ENCODE results near the gene PRTFDC1. TPM values are rescaled to one million over a fixed set of nuclear protein-coding genes. Genes with fewer than 3 reads are reported as not detected.
"Not testable (repeated sequence)": the region's sequence is repeated elsewhere in the genome, so short reads cannot be mapped to it uniquely, and the experiment has no call there.

Gene PRTFDC1
- total RNA-seq, 4 donors from 2014 or later, result 3.0 to 8.3 (median 4.3) TPM

- Histone ChIP-seq H3K36me3 (no peaks in the 10 kb centered on the region), H3K27me3 (no peaks in the 10 kb centered on the region), H3K4me1 (peaks cover 3 to 9% (median 7%) of the 10 kb centered on the region in 4 donors), H3K27ac (replicated peaks in 1 of 4) (no peak overlapping the region), H3K9me3 (no peaks in the 10 kb centered on the region), H3K4me3 (no peak overlapping the region)
- TF ChIP-seq POLR2AphosphoS5 (IDR thresholded peaks at IDR 0.05) (no peak), CTCF (IDR thresholded peaks at IDR 0.05) (no peak), EP300 (IDR thresholded peaks at IDR 0.05) (no peak), POLR2A (IDR thresholded peaks at IDR 0.05; ENCODE audit: low read depth) (no peak)
- 90% methylated on average over 4 of the region's 4 CpGs for WGBS
- no peak for DNase-seq (ENCODE audit: extremely low spot score)
- intact Hi-C loops (cut with DNase I), result no loop called here
Measured at GRCh38 chr10:24925799-24926198, 26.6 kb downstream of the PRTFDC1 start.

DNA sequence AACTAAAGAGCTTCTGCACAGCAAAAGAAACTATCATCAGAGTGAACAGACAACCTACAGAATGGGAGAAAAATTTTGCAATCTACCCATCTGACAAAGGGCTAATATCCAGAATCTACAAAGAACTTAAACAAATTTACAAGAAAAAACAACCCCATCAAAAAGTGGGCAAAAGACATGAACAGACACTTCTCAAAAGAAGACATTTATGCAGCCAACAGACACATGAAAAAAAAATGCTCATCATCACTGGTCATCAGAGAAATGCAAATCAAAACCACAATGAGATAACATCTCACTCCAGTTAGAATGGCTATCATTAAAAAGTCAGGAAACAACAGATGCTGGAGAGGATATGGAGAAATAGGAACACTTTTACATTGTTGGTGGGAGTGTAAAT, 27.9 kb downstream of the PRTFDC1 start:
- peaks cover 3 to 11% (median 7%) of the 10 kb centered on the region in 4 donors for H3K4me1 ChIP-seq
- H3K9me3 ChIP-seq; intact Hi-C loops (cut with DNase I); H3K36me3 ChIP-seq; H3K27ac ChIP-seq (replicated peaks in 1 of 4); DNase-seq (ENCODE audit: extremely low spot score); H3K27me3 ChIP-seq; H3K4me3 ChIP-seq: not testable (repeated sequence)

DNA sequence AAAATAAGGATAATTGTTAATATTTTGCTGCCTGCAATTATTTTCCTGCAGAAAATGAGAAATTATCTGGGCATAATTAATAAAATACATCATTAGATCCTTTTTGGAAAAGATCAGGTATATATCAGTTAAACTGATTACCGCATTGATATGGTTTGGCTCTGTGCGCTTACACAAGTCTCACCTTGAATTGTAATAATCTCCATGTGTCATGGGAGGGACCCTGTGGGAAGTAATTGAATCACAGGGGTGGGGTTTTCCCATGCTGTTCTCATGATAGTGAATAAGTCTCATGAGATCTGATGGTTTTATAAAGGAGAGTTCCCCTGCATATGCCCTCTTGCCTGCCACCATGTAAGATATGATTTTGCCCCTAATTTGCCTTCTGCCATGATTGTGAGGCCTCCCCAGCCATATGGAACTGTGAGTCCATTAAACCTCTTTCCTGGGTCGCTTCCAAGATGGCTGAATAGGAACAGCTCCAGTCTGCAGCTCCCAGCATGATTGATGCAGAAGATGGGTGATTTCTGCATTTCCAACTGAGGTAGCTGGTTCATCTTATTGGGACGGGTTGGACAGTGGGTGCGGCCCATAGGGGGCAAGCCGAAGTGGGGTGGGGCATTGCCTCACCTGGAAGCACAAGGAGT, 30.1 kb downstream of the PRTFDC1 start:
- WGBS, result 94% methylated on average over 6 of the region's 6 CpGs
- H3K4me1 ChIP-seq, result peaks cover 3 to 11% (median 7%) of the 10 kb centered on the region in 4 donors
- H3K4me3 ChIP-seq; intact Hi-C loops (cut with DNase I); H3K27me3 ChIP-seq; H3K27ac ChIP-seq (replicated peaks in 1 of 4); H3K9me3 ChIP-seq; H3K36me3 ChIP-seq; DNase-seq (ENCODE audit: extremely low spot score): not testable (repeated sequence)

GRCh38 chr10:24920907-24921881, 31.2 kb downstream of the PRTFDC1 start:
- peak in 1 of 2 donors; percentile 51 for TF ChIP-seq POLR2AphosphoS5 (IDR thresholded peaks at IDR 0.05)
- TF ChIP-seq EP300 (IDR thresholded peaks at IDR 0.05), result no peak
- no peak for DNase-seq (ENCODE audit: extremely low spot score)
- no peaks in the 10 kb centered on the region for H3K27me3 ChIP-seq
- no peak overlapping the region for H3K4me3 ChIP-seq
- intact Hi-C loops (cut with DNase I), result no loop called here
- 44% methylated on average over 7 of the region's 7 CpGs for WGBS
- peak overlapping the region in 1 of 4 donors; percentile 19 for H3K27ac ChIP-seq (replicated peaks in 1 of 4)
- H3K4me1 ChIP-seq, result peaks cover 3 to 11% (median 7%) of the 10 kb centered on the region in 4 donors
- H3K9me3 ChIP-seq, result no peaks in the 10 kb centered on the region
- no peaks in the 10 kb centered on the region for H3K36me3 ChIP-seq

DNA sequence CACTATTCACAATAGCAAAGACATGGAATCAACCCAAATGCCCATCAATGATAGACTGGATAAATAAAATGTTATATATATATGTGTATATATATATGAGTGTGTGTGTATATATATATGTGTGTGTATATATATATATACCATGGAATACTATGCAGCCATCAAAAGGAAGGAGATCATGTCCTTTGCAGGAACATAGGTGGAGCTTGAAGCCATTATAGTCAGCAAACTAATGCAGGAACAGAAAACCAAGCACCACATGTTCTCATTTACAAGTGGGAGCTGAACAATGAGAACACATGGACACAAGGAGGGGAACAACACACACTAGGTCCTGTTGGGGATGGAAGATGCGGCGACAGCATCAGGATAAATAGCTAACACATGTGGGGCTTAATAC, 32.2 kb downstream of the PRTFDC1 start:
- intact Hi-C loops (cut with DNase I); H3K4me3 ChIP-seq; H3K9me3 ChIP-seq; DNase-seq (ENCODE audit: extremely low spot score); H3K36me3 ChIP-seq; H3K27me3 ChIP-seq; H3K27ac ChIP-seq (replicated peaks in 1 of 4): not testable (repeated sequence)
- 100% methylated on average over 2 of the region's 2 CpGs for WGBS
- H3K4me1 ChIP-seq, result peaks cover 3 to 11% (median 7%) of the 10 kb centered on the region in 4 donors

GRCh38 chr10:24919629-24920028, 32.8 kb downstream of the PRTFDC1 start:
- 100% methylated on average over 1 of the region's 1 CpG for WGBS
- H3K27ac ChIP-seq (replicated peaks in 1 of 4); DNase-seq (ENCODE audit: extremely low spot score); H3K4me3 ChIP-seq; H3K9me3 ChIP-seq; intact Hi-C loops (cut with DNase I); H3K36me3 ChIP-seq; H3K27me3 ChIP-seq: not testable (repeated sequence)
- H3K4me1 ChIP-seq, result peaks cover 3 to 15% (median 9%) of the 10 kb centered on the region in 4 donors

GRCh38 chr10:24917979-24918378, 34.4 kb downstream of the PRTFDC1 start:
- TF ChIP-seq EP300 (IDR thresholded peaks at IDR 0.05) (no peak), POLR2AphosphoS5 (IDR thresholded peaks at IDR 0.05) (no peak), CTCF (IDR thresholded peaks at IDR 0.05) (no peak), POLR2A (IDR thresholded peaks at IDR 0.05; ENCODE audit: low read depth) (no peak)
- H3K9me3 ChIP-seq, result no peaks in the 10 kb centered on the region
- DNase-seq (ENCODE audit: extremely low spot score), result no peak

More at GRCh38 chr10:24917979-24918378, 34.4 kb downstream of the PRTFDC1 start:
- Histone ChIP-seq H3K4me3 (no peak overlapping the region), H3K36me3 (no peaks in the 10 kb centered on the region), H3K4me1 (peaks cover 3 to 20% (median 14%) of the 10 kb centered on the region in 4 donors), H3K27me3 (no peaks in the 10 kb centered on the region), H3K27ac (replicated peaks in 1 of 4) (no peak overlapping the region)
- intact Hi-C loops (cut with DNase I), result no loop called here

Data from esophagus muscularis mucosa (tissue), 4 donors.